Activated CD4-positive, CD25-positive, alpha-beta regulatory T cell treated with anti-CD3 and anti-CD28 coated beads, Interleukin-2, amount 50 U/mL, for 72 hours (primary cell): ENCODE results near the gene ZNF444.
"Not testable (repeated sequence)": the region's sequence is repeated elsewhere in the genome, so short reads cannot be mapped to it uniquely, and the experiment has no call there.

ENCODE experiments used
- DNase-seq: peaks from one replicate; pipeline ENCODE4 v3.0.0; 2021

Gene ZNF444

DNA sequence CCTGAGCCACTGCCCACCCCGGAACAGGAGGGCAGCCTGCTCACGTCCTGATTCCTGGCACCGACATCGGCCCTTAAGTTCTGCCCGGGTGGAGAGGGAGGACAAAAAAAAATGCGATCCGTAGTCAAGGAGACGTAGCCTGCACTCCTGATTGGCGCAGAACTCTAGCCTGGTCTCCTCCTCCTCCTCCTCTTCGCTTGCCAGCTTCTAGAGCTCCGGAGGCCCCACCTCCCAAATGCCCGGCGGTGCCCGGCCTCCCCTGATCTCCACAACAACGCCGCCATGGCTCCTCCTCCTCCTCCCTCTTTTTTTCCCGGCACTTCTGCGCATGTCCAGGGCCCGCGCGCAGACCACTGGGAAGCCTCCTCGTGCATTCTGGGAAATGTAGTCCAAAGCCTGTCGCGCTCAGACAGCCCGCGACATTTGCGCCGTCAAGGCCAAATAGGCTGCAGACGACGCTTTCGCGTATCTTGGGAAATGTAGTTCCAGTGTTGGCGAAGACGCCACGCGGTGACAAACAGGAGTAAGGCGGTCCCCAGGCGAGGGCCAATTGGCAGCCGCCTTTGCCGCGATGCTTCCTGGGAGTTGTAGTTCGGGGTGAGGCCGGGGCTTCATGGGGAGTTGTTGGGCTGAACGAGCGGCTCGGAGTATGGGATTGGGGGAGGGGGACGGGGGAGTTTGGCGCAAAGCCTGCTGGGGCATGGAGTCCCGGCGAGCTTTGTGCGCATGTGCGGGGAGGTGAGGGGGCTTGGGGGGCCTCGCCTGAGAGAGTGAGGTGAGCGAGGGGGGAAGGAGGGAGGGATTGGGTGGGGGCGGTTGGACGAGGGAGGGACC, at the start of gene ZNF444:
TSS of gene ZNF444 (plus strand) at position 705 of the 834 bp plus-strand sequence. CDS start 5,625 bp downstream, outside the sequence.
- peak; percentile 96 for DNase-seq

DNA sequence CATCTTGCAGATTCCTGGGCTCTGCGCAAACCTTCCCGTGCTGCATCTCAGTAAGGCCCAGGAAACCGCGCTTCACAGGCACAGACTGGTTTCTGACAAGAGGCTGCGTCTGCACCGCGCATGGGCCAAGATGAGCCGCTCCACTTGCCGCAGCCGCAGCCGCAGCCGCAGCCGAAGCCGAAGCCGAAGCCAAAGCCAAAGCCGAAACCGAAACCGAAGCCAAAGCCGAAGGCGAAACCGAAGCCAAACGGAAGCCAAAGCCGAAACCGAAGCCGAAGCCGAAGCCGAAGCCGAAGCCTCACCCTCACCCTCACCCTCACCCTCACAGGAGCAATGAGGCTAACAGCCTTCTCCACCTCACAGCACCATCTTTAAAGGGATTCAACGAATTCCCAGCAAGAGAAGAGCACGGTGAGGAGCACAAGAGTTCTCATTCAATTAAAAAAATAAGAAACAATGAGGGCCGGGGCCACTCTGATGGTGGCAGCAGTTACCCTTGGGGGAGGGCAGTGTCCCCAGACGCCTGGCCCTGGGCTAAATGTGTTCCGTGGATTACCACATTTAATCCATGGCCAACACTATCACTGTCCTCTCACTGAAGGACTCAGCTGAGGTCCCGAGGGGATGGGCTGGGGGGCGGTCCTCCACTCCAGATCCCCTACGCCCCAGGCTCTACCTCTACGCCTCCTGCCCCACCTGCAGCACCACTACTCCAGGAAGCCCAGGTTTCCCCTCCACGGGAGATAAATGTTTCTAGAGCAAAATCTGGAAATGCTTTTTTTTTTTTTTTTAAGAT, 49.1 kb upstream of the ZNF444 start:
- no peak for DNase-seq

DNA sequence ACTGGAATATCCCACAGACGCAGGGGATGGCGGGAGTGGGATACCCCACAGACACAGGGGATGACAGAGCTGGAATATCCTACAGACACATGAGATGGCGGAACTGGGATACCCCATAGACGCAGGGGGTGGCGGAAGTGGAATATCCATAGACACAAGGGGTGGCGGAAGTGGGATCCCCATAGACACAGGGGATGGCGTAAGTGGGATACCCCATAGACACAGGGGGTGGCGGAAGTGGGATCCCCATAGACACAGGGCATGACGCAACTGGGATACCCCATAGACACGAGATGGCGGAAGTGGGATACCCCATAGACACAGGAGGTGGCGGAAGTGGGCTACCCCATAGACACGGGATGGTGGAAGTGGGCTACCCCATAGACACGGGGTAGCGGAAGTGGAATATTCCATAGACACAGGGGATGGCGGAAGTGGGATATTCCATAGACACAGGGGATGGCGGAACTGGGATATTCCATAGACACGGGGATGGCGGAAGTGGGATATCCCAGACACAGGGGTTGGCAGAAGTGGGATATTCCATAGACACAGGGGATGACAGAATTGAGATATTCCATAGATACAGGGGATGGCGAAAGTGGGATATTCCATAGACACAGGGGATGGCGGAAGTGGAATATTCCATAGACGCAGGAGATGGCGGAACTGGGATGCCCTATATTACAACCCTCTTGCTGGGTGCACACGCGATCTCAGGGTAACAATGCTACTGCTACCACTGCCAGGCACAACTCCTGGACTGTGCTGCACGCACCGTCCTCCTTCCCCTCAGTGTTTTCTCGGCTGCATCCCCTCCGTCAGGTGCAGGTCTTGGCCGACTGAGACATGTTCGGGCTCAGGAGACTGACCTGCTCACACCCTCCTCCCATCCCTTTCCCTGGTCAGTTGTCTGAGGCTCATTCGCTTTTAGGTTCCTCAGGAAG, 48.1 kb upstream of the ZNF444 start:
- no peak for DNase-seq

DNA sequence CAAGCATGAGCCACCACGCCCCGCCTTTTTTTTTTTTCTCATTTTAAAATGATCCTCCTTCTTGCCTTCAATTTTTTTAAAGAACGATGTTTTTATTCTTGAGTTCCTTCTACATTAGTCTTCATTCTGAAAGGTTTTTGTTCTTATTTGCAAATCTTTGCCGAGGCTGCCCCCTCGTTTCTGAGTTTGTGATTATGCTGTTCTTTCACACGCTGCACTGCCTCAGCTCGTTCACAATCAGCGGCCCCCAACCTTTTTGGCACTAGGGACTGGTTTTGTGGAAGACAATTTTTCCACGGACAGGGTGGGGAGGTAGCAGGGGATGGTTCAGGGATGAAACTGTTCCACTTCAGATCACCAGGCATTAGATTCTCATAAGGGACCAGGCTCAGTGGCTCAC, 46.6 kb upstream of the ZNF444 start:
- DNase-seq, result no peak

DNA sequence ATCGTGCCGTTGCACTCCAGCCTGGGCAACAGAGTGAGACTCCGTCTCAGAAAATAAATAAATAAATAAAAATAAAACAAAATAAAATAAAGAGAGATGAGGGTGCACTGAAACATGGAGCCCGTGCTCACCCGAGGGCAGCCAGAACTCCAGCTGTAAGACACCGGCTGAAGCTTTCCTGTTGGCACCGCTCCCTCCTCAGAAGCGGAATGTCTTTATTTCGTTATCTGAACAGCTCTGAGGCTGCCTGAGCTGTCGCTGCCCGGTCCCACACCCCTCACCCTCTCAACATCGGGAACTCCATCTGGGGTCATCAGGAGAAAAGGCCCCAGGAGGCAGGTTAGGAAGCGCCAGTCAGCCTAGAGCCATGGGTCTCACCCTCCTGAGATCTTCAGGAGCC, 44.4 kb upstream of the ZNF444 start:
- DNase-seq, result no peak

- no peak for DNase-seq
These were observed 43.8 kb upstream of the ZNF444 start for GRCh38 chr19:56097306-56097705.

GRCh38 chr19:56097776-56098175, 43.3 kb upstream of the ZNF444 start:
- no peak for DNase-seq

DNA sequence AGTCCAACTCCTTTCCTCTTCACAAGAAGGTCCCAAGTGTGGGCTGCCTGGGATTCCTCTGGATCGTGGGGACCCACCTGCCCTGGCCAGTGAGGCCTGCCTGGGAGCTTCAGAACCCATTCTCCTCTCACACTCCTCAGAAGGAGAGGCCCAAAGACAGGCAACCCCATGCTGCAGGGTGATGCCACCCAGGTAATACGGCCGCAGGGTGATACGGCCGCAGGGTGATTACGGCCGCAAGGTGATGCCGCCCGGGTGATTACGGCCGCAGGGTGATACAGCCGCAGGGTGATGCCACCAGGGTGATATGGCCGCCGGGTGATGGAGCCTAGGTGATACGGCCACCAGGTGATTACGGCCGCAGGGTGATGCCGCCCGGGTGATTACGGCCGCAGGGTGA, 42.9 kb upstream of the ZNF444 start:
- not testable (repeated sequence) for DNase-seq

DNA sequence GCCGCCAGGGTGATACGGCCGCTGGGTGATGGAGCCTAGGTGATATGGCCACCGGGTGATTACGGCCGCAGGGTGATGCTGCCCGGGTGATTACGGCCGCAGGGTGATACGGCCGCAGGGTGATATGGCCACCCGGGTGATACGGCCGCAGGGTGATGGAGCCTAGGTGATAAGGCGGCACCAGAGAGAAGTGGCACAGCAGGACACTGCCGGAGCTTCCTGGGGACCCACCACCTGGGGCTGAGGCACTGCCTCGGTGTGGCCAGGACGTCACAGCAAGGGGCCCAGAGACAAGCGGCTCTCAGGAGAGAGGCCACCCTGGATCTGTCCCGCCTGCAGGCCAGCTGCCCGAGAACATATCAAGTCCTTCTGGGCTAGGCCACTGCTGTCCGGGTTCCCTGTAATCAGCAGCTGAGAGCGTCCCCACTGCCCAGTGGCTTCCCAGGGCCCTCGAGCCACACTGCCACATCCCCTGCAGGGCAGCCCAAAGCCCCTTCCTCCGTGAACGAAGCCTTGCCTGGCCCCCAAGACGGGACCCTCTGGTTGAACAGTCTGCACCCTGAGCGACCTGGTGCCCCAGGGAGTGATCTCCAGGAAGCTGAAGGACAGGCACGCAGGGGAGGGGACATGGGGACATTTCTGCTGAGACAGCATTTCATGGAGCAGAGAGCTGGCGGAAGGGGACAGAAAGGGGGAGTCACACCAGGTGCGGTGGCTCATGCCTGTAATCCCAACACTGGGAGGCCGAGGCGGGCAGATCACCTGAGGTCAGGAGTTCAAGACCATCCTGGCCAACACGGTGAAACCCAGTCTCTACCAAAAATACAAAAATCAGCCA, 42.1 kb upstream of the ZNF444 start:
- DNase-seq, result no peak

DNA sequence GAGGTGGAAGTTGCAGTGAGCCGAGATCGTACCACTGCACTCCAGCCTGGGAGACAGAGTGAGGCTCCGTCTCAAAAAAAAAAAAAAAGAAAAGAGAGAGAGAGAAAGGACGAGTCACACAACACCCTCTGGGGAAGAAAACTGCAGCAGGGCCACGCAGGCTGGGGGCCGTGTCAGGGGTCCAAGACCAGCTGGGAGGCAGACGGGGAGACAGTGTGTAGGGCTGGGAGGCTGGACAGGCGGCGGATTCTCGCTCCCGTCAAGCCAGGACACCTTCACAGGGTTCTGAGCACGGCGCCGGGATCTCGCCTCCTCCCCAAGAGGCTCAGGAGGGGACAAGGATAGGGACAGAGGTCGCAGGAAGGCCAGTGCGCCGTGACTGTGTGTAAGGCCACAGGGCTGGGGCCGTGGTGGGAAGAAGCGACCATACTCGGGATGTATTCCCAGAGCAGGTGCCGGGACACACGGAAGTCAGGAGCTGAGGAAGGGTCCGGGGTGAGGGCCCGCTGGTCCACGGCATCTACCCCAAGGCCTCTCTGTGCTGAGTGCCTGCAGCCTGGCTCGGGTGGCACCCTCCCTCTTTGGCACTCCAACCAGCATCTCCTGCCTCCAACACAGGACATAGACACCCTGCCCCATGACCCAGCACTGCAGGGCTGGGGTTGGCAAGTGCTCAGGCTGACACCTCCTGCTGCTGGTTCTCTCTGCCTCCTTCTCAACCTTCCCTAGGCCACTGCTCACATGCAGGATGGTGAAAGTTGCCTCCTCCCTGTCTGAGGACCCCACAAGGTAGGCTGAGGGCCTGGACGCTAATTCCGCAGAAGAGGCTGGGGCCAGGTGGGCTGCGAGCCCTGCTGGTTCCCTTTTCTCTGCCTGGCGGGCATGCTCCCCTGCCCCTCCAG, 41.2 kb upstream of the ZNF444 start:
- no peak for DNase-seq

- DNase-seq, result no peak
These were observed 40.0 kb upstream of the ZNF444 start for GRCh38 chr19:56101095-56101494.

GRCh38 chr19:56101746-56102535, 39.1 kb upstream of the ZNF444 start:
- no peak for DNase-seq

DNA sequence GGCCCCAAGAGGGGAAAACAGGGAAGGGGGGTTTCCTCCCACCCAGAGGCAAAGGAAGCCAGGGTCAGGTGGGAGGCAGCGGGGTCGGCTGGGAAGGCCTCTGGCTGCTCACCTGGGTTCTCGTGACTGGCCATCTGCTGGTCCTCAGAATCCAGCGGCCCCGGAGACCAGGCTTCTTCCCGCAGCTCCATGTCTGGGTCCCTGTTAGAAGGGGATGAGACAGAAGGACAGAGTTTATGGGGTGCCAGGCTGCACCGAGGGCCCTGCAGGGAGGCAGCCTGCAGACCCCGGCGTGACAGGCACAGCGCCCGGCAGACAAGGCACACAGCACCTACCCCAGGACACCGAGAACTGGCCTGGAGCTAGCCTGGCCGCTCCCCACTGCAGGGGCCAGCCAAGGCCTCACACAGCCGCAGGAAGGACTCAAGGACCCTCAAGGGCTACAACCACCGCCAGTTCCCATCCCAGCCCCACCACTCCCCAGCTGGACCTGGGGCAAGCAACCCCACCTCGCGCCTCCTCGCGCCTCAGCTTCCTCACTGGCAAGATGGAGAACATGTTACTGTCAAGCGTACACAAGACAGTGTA, 38.0 kb upstream of the ZNF444 start:
- DNase-seq, result no peak

DNA sequence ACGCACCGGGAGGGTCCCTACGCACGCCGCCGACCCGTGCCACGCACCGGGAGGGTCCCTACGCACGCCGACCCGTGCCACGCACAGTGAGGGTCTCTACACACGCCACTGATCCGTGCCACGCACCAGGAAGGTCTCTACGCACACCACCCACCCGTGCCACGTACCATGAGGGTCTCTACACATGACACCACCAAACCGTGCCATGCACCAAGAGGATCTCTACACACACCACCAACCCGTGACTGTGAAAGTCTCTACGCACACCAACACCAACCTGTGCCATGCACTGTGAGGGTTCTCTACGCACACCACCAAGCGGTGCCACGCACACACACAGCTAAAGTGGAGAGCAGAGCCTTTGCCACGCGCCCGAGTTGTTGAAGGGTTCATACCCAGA, 36.7 kb upstream of the ZNF444 start:
- DNase-seq, result no peak

GRCh38 chr19:56105090-56105701, 35.9 kb upstream of the ZNF444 start:
- peak; percentile 45 for DNase-seq

DNA sequence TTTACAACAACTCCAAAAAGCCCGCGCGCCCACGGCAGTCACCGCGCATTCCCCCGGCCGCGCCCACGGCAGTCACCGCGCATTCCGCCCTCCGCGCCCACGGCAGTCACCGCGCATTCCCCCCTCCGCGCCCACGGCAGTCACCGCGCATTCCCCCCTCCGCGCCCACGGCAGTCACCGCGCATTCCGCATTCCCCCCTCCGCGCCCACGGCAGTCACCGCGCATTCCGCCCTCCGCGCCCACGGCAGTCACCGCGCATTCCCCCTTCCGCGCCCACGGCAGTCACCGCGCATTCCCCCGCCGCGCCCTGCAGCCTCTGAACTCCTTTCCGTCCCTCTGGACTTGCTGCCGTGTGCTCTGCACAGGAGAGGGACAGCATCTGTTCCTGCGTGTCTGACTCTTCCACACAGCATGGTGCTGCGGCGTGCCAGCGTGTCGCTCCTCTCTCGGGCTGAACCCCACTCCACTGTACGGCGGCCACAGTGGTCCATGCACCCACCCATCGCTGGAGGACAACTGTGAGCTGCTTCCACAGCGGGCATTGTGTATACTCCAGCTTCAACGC, 35.2 kb upstream of the ZNF444 start:
- not testable (repeated sequence) for DNase-seq

- DNase-seq, result no peak
These were observed 34.7 kb upstream of the ZNF444 start for GRCh38 chr19:56106397-56106849.

DNA sequence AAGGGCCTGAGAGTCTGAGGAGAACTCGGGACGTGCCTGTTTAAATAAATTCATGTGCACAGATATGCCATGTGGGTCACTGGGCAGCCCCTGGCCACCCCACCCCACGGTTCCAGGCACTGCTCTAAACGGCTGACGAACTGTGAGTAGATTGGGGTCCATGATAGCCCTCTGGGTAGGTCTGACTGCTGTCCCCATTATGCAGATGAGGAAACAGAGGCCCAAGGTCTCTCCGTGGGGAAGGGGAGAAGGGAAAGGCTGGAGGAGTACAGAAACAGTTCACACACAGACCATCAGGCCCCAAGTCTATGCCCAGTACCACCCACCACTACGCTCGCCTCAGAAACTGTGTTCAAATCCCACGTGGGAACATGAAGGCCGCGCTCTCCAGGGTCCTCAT, 34.1 kb upstream of the ZNF444 start:
- no peak for DNase-seq
